Stimulated activated CD4-positive, alpha-beta T cell treated with anti-CD3 and anti-CD28 coated beads, Interleukin-12 subunit alpha, Interleukin-12 subunit beta, amount 100 ng/mL, for 48 hours (primary cell): ENCODE results near the gene BCAS1.

Experiments used
- DNase-seq, 3 donors: peaks; one replicate each; pipeline ENCODE4 v3.0.0-alpha.2; 2020; ENCODE audit warnings: low read depth in 2 of 3, low spot score in 1 of 3

The BCAS1 gene, protein sequence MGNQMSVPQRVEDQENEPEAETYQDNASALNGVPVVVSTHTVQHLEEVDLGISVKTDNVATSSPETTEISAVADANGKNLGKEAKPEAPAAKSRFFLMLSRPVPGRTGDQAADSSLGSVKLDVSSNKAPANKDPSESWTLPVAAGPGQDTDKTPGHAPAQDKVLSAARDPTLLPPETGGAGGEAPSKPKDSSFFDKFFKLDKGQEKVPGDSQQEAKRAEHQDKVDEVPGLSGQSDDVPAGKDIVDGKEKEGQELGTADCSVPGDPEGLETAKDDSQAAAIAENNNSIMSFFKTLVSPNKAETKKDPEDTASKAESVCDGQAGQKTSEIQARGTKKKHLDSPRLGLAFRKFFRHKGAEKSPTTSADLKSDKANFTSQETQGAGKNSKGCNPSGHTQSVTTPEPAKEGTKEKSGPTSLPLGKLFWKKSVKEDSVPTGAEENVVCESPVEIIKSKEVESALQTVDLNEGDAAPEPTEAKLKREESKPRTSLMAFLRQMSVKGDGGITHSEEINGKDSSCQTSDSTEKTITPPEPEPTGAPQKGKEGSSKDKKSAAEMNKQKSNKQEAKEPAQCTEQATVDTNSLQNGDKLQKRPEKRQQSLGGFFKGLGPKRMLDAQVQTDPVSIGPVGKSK

DNA sequence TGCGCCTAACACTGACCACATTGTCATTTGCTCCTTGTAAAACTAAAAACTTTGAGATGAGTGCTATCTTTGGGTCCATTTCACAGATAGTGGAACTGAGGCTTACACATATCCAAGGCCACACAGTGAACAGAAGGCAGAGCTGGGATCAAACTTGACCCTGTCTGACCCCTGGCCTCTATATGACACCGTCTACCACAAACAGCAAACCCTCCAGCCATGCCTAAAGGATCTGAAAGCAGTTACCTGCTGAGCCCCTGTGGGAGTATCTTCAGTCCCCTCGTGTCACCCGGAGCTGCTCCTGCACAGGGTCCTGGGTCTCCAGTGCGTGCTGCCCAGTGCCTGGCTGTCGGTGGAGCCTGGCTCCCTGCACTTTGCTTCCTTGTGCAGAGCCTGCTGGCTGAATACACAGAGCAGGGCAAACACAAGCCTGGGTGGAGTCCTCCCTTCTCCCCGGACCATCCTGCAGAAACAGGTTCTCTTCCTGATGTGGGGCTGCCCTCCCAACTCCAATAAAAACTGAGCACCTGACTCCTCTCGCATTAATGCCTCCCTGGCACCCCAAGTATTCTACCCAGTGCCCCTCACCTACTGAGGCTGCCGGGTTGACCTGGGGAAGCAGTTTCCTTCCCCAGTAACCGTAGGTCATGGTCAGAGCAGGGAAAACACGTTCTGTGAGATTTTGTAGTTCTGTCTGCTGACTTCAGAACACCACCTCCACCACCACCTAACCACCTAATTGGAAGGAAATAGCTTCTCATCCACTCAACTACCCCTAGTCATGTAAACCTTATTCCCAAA, at the start of gene BCAS1:
Gene BCAS1, minus strand, starts transcription at position 408 of the 801 bp plus-strand sequence. CDS start 11,876 bp downstream, outside the sequence.
- DNase-seq: no peak

DNA sequence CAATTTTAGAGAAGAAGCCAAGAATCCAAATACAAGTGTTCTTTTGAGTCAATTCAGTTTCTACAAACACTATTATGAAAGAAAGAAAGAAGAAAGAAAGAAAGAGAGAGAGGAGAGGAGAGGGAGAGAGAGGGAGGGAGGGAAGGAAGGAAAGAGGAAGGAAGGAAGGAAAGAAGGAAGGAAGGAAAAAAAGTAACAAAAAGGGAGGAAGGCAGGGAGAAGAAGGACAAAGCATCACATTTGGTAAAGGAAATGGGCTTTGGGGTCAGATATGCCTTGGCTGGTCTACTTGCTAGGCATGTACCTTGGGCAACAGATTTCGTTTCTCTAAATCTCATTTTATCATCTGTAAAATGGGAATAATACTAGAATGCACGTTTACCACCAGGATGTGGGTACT, 49.4 kb upstream of the BCAS1 start:
- no peak for DNase-seq

DNA sequence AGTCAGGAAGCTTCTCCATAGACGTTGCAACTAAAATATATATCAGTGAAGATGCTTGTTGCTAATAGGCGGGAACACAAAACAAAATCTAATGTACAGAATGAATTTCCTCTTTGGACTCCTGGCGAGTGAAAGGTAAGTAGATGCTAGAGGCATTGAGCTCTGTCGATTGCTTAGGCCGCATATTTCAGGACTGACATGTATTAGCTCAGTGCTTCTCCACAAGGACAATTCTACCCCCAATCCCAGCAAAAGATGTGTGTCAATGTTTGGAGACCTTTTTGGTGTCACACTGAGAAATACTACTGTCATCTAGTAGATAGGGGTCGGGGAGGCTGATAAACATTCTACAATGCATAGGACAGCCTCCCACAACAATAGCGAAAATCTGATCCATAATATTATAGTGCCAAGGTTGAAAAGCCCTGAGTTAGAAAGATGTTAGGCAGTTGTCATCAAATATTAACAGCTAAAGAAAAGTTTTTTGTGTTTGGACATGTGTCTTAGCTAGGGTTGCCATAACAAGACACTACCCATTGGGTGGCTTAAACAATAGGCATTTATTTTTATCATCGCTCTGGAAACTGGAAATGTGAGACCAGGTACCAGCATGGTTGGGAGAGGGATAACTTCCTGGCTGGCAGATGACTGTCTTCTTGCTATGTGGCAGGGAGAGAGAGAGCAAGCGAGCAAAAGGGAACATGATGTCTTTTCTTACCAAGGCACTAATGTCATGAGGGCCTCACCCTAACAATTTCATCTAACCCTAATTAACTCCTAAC, 48.0 kb upstream of the BCAS1 start:
- DNase-seq: no peak

DNA sequence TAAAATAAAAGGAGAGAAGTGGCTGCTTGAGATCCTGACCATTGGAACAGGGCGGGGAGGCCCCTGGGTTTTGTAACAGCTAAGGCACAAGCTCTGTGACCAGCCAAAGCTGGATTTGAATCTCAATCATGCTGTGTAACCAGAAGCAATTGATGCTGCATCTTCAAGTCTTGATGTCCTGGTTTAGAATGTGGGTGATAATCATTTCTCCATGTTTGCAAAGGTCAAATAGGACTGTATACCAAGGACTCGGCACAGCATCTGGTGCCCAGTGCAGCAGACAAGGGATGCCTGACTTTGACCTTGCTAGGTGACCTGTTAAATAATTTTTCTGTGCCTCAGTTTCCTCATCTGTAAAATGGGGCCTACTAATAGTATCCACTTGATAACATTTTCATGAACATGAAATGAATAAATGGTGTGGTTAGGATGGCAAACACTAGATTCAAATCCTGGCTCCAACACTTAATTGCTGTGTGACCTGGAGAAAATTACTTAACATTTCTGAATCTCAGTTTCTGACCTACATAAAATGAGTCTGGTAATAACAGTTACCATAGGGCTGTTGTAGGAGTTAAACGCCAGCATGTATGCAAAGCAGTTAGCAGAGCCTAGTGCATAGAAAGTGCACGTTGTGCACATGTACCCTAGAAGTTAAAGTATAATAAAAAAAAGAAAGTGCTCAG, 46.3 kb upstream of the BCAS1 start:
- no peak for DNase-seq

DNA sequence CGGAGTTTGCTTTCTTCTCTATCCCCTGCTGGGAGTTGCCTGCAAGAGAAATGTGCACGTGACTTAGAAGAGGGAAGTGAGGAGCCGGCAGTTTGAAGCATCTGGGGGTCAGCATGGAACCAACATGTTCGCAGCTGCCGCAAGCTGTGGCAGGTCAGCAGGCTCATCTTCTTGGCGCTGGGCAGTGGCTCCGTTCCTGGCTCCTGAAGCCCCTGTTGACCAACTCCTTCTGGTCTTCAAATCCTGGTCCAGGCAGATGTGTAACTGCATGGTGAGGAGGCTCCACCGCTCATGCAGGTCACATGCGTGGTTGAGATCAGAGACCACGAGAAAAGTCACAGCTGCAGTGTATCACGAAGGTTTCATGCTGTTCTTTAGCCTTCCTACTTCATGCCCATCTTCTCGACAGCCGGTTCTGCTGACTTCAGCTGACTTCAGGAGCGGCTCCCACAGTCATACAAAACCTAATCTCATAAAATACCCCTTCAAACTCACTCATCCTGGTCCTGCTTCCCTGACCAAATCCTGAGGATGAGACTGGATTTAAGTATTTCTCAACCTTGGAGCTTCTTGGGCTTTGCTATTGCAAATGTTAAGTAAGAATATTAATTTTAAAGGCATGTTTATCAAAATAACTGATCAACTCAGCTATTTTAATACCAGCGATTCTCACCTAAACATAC, 44.9 kb upstream of the BCAS1 start:
- no peak for DNase-seq

DNA sequence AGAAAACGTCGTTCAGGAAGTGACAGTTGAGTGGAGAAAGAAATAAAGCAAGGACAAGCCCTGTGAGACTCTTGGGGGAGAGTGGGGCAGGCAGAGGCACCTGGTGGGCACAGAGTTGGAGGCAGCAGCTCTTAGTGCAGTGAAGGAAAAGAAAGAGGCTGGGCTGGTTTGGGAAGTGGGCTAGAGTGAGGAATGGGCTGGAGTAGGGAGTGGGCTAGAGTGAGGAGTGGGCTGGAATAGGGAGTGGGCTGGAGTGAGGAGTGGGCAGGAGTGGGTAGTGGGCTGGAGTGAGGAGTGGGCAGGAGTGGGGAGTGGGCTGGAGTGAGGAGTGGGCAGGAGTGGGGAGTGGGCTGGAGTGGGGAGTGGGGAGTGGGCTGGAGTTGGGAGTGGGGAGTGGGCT, 43.7 kb upstream of the BCAS1 start:
- DNase-seq: no peak

DNA sequence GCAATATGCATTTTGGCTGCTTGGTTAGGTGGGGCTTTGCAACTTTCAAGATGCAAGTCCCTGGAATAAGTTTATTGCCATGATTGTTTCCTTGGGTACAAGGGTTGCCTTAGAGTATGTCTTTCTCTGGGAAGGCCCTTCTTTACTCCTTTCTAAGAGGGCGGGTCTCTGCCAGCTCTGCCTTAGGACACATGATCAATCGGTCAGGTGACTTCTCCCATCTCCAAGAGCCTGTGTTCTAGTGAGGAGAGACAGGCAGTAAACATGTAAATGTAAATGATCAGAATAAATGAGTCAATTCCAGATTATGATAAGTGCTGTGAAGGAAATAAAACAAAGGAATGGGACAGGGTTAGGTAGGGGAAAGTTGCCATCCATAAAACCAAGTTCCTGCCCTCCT, 43.2 kb upstream of the BCAS1 start:
- DNase-seq: no peak

DNA sequence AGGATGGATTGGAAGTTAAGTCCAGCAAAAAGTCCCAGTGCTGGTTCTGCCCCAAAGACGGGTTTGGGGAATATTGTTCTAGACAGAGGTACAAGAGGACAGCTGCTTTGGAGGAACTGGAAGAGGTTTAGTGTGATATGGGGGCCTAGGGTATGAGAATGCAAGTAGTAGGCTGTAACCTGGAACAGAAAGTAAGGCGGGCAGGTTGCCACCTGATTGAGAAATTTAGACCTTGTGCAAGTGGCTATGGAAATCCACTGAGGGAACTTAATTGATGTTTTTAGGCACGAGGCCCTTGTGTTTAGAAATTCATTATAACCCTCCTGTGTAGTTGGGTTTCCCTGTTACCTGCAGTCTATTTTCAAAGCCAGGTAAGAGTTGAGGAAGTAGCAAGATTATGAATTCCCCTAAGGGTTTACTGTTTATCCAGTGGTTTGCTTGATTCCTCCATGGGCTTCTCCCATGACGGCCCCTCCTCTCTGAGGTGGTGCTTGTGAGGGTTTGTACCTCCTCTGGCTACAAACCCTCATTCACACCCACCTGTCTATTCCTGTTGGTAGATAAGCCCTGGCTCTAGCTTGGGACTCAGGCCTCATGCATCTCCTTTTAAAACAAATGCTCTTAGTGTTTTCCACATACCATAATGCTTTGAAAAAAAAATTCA, 42.0 kb upstream of the BCAS1 start:
- no peak for DNase-seq

DNA sequence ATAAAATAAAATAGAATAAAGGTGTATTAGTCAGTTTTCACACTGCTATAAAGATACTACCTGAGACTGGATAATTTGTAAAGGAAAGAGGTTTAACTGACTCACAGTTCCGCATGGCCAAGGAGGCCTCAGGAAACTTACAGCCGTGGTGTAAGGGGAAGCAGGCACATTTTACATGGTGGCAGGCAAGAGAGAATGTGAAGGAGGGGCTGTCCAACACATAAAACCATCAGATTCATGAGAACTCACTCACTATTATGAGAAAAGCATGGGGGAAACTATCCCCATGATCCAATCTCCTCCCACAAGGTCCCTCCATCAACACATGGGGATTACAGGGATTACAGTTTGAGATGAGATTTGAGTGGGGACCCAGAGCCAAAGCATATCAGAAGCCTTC, 41.1 kb upstream of the BCAS1 start:
- no peak for DNase-seq

DNA sequence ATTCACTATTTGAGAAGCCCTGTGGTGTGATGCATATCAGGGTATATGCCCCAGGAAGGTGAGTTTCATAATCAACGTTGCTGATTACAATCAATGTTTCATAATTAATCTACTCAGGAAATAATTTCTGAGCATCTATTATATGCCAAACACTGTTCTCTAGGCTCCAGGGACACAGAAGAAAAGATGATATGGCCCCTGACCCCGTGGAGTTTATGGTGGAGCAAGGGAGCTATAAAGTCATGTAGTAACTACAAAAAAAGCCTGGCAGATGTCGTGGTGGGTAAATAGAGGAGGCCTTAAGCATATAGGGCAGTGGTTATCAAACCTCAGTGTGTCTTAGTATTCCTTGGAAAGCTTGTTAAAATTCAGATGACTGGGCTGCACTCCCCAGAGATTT, 40.1 kb upstream of the BCAS1 start:
- DNase-seq: no peak

DNA sequence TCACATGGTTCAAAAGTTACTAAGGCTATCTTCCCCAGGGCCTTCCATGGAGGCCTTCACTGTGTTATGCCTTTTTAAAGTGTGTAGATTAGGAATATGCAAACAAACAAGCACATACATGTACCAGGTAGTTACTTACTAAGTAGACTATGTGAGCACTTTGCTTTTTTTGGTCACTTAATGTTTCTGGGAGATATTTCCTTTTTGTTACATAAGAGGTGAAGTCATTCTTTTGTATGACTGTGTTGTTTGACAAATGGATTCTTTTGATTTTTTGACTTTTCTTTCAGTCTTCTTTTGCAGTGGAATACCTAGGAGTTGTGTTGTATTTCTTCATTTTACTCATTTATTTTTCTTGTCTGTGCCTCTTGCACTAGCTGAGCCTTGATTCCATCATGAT, 39.6 kb upstream of the BCAS1 start:
- no peak for DNase-seq

DNA sequence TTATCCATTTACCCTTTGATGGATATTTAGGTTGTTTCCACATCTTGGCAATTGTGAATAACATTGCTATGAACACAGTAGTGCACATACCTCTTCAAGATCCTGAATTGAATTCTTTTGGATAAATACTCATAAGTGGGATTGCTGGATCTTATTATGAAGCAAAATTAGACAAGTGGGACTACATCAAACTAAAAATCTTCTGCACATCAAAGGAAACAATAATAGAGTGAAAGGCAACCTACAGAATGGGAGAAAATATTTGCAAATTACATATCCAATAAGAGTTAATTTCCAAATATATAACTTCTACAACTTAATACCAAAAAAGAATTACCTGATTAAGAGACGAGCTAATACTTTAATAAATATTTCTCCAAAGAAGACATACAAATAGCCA, 38.4 kb upstream of the BCAS1 start:
- DNase-seq: no peak

DNA sequence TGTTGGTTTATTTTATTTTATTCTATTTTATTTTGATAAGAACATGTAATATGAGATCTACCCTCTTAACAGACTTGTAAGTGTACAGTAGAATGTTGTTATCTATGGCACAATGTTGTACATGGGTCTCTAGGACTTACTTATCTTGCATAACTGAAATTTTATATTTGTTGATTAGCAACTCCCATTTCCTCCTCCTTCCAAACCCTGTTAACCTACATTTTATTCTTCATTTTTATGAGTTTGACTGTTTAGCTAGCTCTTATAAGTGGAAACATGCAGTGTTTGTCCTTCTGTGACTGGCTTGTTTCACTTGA, 37.9 kb upstream of the BCAS1 start:
- DNase-seq: no peak

DNA sequence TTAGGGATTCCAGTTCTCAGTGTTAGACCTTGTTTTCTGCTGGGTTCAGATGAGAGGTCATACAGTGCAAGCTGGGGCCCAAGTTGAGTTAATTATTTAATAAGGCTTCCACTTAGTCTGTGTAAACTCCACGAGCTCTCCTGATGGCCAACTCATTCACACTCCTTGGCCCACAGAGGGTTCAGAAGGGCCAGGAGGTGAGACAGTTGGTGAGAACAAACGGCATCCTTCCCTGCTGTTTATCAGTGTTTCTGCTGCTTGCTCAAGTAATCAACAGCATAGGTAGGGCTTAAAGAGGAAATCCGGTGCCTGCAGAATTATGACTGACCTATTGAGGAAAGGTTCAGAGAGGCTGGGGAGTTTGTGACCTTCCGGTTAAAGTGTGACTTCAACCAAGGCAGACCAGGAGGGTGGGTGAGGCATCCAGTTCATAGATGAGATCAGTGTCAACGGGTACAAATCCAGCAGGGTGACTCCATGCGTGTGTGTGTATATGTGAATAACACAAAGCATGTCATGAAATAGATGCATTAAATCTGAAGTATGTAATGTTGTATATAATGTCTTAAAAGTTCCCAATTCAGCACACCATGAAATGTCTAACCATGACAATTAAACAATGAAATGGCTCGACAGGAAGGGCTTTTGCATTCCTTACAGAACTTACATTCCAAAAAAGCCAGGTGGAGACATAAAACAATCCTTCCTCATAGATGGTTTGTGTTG, 37.4 kb upstream of the BCAS1 start:
- DNase-seq: no peak

DNA sequence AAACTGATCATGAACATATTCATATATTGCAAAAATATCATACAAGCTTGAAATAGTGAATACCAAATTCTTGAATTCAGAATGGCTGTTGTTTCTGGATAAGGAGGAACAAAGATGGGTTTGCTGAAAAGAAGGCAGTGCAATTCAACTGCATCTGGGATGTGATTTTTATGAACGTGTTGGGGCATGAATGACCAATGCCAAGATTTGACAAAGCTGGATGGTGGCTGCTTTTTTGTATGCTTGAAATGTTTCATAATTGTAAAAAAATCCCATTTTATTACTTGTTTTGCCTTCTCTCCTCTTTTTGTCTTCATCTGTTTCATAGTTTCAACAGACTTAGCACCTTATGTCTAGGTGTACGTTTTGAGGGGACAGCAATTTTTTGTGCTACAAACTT, 36.8 kb upstream of the BCAS1 start:
- no peak for DNase-seq

DNA sequence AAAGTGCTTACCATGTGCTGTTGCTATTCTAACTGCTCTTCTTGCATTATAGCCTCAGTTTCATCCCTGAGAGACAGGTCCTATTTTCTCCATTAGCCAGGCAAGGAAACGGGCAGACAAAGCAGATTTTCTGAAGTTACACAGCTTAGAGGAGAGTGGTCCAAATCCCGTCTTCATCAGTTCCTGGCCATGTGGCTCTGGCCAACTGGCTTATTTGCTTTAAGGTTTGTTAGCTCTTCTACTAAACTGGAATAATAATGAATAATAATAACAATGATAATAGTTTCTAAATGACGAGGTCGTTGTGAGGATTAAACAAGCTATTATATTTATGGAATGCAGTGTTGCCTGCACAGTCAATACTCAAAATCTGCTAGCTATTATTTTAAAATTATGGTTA, 35.8 kb upstream of the BCAS1 start:
- DNase-seq: no peak

DNA sequence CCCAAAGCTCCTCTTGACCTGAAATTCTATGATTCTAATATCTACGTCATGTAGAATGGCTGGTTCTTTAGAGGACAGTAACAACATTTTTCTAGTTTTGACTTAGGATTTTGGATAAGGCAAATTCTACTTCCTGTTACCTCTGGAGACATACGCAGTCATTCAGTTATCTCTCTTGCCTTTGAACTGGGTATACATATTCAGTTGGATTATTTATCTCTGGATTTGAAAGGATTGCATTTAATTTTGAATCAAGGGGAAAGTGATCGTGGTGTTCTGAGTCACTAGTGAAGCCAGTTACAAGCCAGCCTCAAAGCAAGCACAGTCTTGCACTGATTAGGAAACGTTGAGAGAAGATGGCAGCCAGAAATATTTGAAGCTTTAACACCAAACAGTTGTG, 35.3 kb upstream of the BCAS1 start:
- DNase-seq: no peak

DNA sequence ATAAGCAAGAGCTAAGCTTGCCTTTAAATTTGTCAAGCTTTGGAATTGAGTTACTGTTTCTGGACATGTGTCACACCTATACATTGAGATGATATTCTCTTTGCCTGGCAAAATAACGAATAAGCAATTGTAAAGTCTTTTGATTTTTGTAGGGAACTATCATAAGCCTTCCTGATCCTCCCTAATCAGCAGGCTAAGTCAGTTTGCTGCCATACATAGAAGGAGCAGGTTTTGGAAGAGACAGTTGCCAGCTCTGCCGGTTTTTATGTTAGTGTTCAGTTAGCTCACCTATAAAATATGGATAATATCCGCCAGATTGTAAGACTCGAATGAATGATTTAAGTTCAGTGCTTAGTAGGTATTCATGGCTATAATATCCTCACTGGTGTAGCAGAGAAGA, 34.4 kb upstream of the BCAS1 start:
- DNase-seq: no peak
